Nephron progenitor cell (in vitro differentiated cells): ENCODE results near the gene PLPPR1.

Source experiments
- DNase-seq: peaks from one replicate; pipeline ENCODE4 v3.0.0; 2021
- H3K27ac Mint-ChIP-seq: 2 replicates; pipeline ENCODE4 v1.8.0; 2021; ENCODE audit warnings: mild to moderate bottlenecking, moderate library complexity, mixed read lengths
- H3K27me3 Mint-ChIP-seq: 2 replicates; pipeline ENCODE4 v1.8.0; 2021; ENCODE audit warnings: mild to moderate bottlenecking, low read depth, mixed read lengths; ENCODE audit not compliant: poor library complexity
- H3K36me3 Mint-ChIP-seq: 2 replicates; pipeline ENCODE4 v1.8.0; 2021; ENCODE audit warnings: low read depth, mixed read lengths
- H3K4me1 Mint-ChIP-seq: 2 replicates; pipeline ENCODE4 v1.8.0; 2021; ENCODE audit warnings: mixed read lengths
- H3K4me3 Mint-ChIP-seq: 2 replicates; pipeline ENCODE4 v1.8.0; 2021; ENCODE audit warnings: mild to moderate bottlenecking, moderate library complexity, mixed read lengths
- H3K9me3 Mint-ChIP-seq: 2 replicates; pipeline ENCODE4 v1.8.0; 2021; ENCODE audit warnings: mild to moderate bottlenecking, moderate library complexity, mixed read lengths
- CTCF ChIP-seq: fragments of 200-600 bp; sonication (generic); IDR thresholded peaks from 2 replicates; pipeline ENCODE4 v1.5.0; 2021; ENCODE audit warnings: antibody characterized with exemption

Gene PLPPR1

GRCh38 chr9:101354765-101355708 lies 326.5 kb downstream of the PLPPR1 start:
- H3K36me3 Mint-ChIP-seq, result no peaks in the 10 kb centered on the region
- no peaks in the 10 kb centered on the region for H3K9me3 Mint-ChIP-seq
- peaks cover 3% of the 10 kb centered on the region for H3K27me3 Mint-ChIP-seq
- H3K4me3 Mint-ChIP-seq, result no peak overlapping the region
- H3K27ac Mint-ChIP-seq, result no peak overlapping the region
- DNase-seq, result no peak
- no peak for TF ChIP-seq CTCF
- H3K4me1 Mint-ChIP-seq, result no peaks in the 10 kb centered on the region

GRCh38 chr9:101356619-101357018 lies 328.1 kb downstream of the PLPPR1 start:
- H3K9me3 Mint-ChIP-seq, result no peaks in the 10 kb centered on the region
- no peaks in the 10 kb centered on the region for H3K4me1 Mint-ChIP-seq
- no peak overlapping the region for H3K27ac Mint-ChIP-seq
- H3K27me3 Mint-ChIP-seq, result peaks cover 3% of the 10 kb centered on the region
- no peak for TF ChIP-seq CTCF
- no peak for DNase-seq
- H3K36me3 Mint-ChIP-seq, result no peaks in the 10 kb centered on the region
- no peak overlapping the region for H3K4me3 Mint-ChIP-seq

DNA sequence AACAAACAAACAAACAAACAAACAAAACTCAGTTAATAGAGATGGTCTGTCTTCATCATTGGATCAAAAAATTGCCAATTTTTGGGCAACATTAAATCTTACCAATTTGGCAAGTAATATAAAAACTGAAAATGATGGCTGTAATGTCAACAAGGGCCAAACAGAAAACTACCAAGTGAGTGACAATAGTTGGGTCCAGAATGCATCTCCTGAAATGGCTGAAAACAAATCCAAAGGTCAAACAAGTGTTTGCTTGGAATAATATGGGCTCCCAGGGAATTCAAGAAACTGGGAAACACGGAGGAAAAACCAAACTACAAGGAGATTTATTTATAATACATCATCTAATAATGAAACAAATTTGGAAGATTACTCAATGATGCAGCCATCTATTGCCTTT lies 331.2 kb downstream of the PLPPR1 start:
- Mint-ChIP-seq H3K27me3 (peaks cover 3% of the 10 kb centered on the region), H3K36me3 (no peaks in the 10 kb centered on the region), H3K4me1 (no peaks in the 10 kb centered on the region), H3K27ac (no peak overlapping the region), H3K4me3 (no peak overlapping the region), H3K9me3 (no peaks in the 10 kb centered on the region)
- no peak for DNase-seq
- TF ChIP-seq CTCF, result no peak

DNA sequence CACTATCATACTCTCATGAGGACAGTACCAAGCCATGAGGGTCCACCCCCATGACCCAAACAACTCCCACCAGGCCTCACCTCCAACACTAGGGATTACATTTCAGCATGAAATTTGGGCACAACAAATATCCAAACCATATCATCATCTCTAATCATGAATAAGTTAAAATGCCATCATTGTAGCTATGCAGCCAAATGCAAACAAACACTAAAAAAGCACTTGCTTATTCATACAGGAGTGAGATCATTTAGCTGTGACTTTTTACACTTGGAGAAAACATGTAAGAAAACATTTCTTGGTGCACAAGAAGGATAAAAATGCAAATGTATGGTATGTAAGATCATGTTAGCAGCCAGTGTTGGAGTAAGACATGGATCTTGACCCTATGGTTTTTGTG lies 332.1 kb downstream of the PLPPR1 start:
- no peak for TF ChIP-seq CTCF
- Mint-ChIP-seq H3K4me1 (no peaks in the 10 kb centered on the region), H3K9me3 (no peaks in the 10 kb centered on the region), H3K27ac (no peak overlapping the region), H3K36me3 (no peaks in the 10 kb centered on the region), H3K4me3 (no peak overlapping the region), H3K27me3 (peaks cover 3% of the 10 kb centered on the region)
- DNase-seq, result no peak

DNA sequence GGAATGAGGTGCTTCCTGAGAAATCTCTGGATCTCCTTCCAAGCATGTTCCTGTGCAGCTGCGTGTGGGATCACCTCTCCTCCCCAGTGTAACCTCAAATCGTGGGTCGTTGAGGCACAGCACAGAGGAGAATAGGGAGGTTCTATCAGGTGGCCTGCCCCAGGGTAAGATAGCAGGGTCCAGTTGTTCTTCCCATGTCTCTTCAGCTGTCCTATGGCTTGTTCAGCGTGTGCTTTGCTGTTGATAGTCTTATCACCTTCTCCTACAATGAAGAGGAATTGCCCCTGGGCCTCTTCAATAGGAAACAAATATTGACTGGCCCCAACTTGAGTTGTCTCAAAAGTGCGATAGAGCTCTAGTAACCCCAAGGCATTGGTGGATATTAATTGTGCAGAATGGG lies 333.9 kb downstream of the PLPPR1 start:
- H3K36me3 Mint-ChIP-seq, result no peaks in the 10 kb centered on the region
- no peak overlapping the region for H3K27ac Mint-ChIP-seq
- no peaks in the 10 kb centered on the region for H3K27me3 Mint-ChIP-seq
- no peak for DNase-seq
- no peaks in the 10 kb centered on the region for H3K4me1 Mint-ChIP-seq
- no peaks in the 10 kb centered on the region for H3K9me3 Mint-ChIP-seq
- TF ChIP-seq CTCF, result no peak
- no peak overlapping the region for H3K4me3 Mint-ChIP-seq

DNA sequence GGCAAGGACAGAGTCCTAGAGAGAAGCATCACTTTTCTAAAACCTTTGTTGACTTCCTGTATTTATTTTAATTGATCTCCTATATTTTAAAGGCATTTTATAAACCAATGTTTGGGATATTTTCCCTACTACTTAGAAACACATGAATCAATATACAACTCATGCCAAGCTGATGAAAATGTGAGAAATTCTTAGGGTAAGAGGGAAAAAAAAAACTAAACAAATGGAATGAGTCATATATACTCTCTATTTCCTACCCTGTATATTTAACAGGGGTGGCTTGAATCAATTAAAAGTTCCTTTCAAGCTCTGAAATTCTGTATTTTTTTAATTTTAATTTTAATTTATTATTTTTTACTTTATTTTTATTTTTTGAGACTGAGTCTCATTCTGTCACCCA lies 336.7 kb downstream of the PLPPR1 start:
- Mint-ChIP-seq H3K27ac (no peak overlapping the region), H3K9me3 (no peaks in the 10 kb centered on the region), H3K36me3 (no peaks in the 10 kb centered on the region), H3K4me3 (no peak overlapping the region), H3K4me1 (no peaks in the 10 kb centered on the region), H3K27me3 (no peaks in the 10 kb centered on the region)
- no peak for DNase-seq
- no peak for TF ChIP-seq CTCF
